OCI-LY1 (cell line): ENCODE results near the gene NPHP1.

Source experiments
- H2AFZ ChIP-seq: fragments of 200-600 bp; sonication (generic), shearing (Covaris generic); 2 replicates; pipeline ENCODE4 v1.6.0; 2014; ENCODE audit warnings: antibody characterized with exemption, mild to moderate bottlenecking, low read length
- H3F3A ChIP-seq: fragments of 200-600 bp; sonication (generic), shearing (Covaris generic); 2 replicates; pipeline ENCODE4 v1.6.0; 2014; ENCODE audit warnings: mild to moderate bottlenecking, antibody characterized with exemption, low read length, moderate library complexity; ENCODE audit not compliant: insufficient read depth
- H3K27ac ChIP-seq: fragments of 200-600 bp; sonication (generic); 2 replicates; pipeline ENCODE4 v1.5.1; 2014; ENCODE audit warnings: low read length, mixed run types, mild to moderate bottlenecking, low read depth; ENCODE audit not compliant: poor library complexity, severe bottlenecking
- H3K27me3 ChIP-seq: fragments of 200-600 bp; sonication (generic); 2 replicates; pipeline ENCODE4 v1.6.0; 2014; ENCODE audit warnings: antibody characterized with exemption, mild to moderate bottlenecking, low read length, moderate library complexity; ENCODE audit not compliant: insufficient read depth
- H3K36me3 ChIP-seq: fragments of 200-600 bp; sonication (generic); 2 replicates; pipeline ENCODE4 v1.6.1; 2014; ENCODE audit warnings: mild to moderate bottlenecking, antibody characterized with exemption, low read length, moderate library complexity, mixed read lengths; ENCODE audit not compliant: insufficient read depth
- H3K4me1 ChIP-seq: fragments of 200-600 bp; sonication (generic); 2 replicates; pipeline ENCODE4 v1.5.1; 2014; ENCODE audit warnings: mild to moderate bottlenecking, low read length, moderate library complexity; ENCODE audit not compliant: insufficient read depth, severe bottlenecking
- H3K4me2 ChIP-seq: fragments of 200-600 bp; sonication (generic), shearing (Covaris generic); 2 replicates; pipeline ENCODE4 v1.6.1; 2014; ENCODE audit warnings: low read length
- H3K4me3 ChIP-seq: fragments of 200-600 bp; sonication (generic); 2 replicates; pipeline ENCODE4 v1.5.1; 2014; ENCODE audit warnings: low read length, low read depth, mild to moderate bottlenecking, mixed read lengths; ENCODE audit not compliant: poor library complexity, severe bottlenecking
- H3K79me2 ChIP-seq: fragments of 200-600 bp; shearing (Covaris generic); 2 replicates; pipeline ENCODE4 v1.6.1; 2016; ENCODE audit warnings: mixed run types, low read length, mixed read lengths; ENCODE audit not compliant: insufficient read depth
- H3K9ac ChIP-seq: fragments of 200-600 bp; sonication (generic), shearing (Covaris generic); 2 replicates; pipeline ENCODE4 v1.6.1; 2014; ENCODE audit warnings: mild to moderate bottlenecking, low read length, mixed read lengths
- H3K9me2 ChIP-seq: fragments of 200-600 bp; sonication (generic), shearing (Covaris generic); 2 replicates; pipeline ENCODE4 v1.6.1; 2014; ENCODE audit warnings: low read depth, mild to moderate bottlenecking, low read length, mixed read lengths
- H3K9me3 ChIP-seq: fragments of 200-600 bp; shearing (Covaris generic); 2 replicates; pipeline ENCODE4 v1.6.1; 2014; ENCODE audit warnings: low read length, mixed read lengths
- H4K20me1 ChIP-seq: fragments of 200-600 bp; sonication (generic), shearing (Covaris generic); 2 replicates; pipeline ENCODE4 v1.6.0; 2016; ENCODE audit warnings: mild to moderate bottlenecking, low read length; ENCODE audit not compliant: insufficient read depth
- CTCF ChIP-seq: fragments of 200-600 bp; sonication (generic), shearing (Covaris generic); IDR thresholded peaks from 2 replicates; pipeline ENCODE4 v1.5.1; 2017; ENCODE audit warnings: mild to moderate bottlenecking, antibody characterized with exemption, low read length, moderate library complexity, mixed read lengths
- EZH2 ChIP-seq: fragments of 200-600 bp; sonication (generic), shearing (Covaris generic); IDR thresholded peaks from 2 replicates; pipeline ENCODE4 v1.8.0; 2017; ENCODE audit warnings: borderline replicate concordance, mixed run types, mild to moderate bottlenecking, antibody characterized with exemption, low read length, moderate library complexity, mixed read lengths

NPHP1 gene

GRCh38 chr2:110124939-110125691 lies 79.7 kb downstream of the NPHP1 start:
- no peak overlapping the region for H3K27ac ChIP-seq
- H3K4me2 ChIP-seq = no peak overlapping the region
- no peaks in the 10 kb centered on the region for H3K36me3 ChIP-seq
- H3K27me3 ChIP-seq = no peaks in the 10 kb centered on the region
- no peak overlapping the region for H3K9ac ChIP-seq
- no peaks in the 10 kb centered on the region for H4K20me1 ChIP-seq
- H3K9me2 ChIP-seq = no peaks in the 10 kb centered on the region
- H3K4me3 ChIP-seq = no peak overlapping the region
- no peaks in the 10 kb centered on the region for H3K9me3 ChIP-seq
- H3F3A ChIP-seq = no peaks in the 10 kb centered on the region
- H2AFZ ChIP-seq = no peak overlapping the region
- H3K79me2 ChIP-seq = no peaks in the 10 kb centered on the region
- no peaks in the 10 kb centered on the region for H3K4me1 ChIP-seq
- TF ChIP-seq CTCF (no peak), EZH2 (no peak)

- H3K9ac ChIP-seq = no peak overlapping the region
- no peak overlapping the region for H2AFZ ChIP-seq
- H3K4me3 ChIP-seq = no peak overlapping the region
- H3K79me2 ChIP-seq = no peaks in the 10 kb centered on the region
- no peaks in the 10 kb centered on the region for H3K27me3 ChIP-seq
- H4K20me1 ChIP-seq = no peaks in the 10 kb centered on the region
- TF ChIP-seq EZH2 (no peak), CTCF (no peak)
- H3K4me1 ChIP-seq = no peaks in the 10 kb centered on the region
- H3K27ac ChIP-seq = no peak overlapping the region
- H3F3A ChIP-seq = no peaks in the 10 kb centered on the region
- H3K9me3 ChIP-seq = no peaks in the 10 kb centered on the region
- H3K4me2 ChIP-seq = no peak overlapping the region
- H3K9me2 ChIP-seq = no peaks in the 10 kb centered on the region
- no peaks in the 10 kb centered on the region for H3K36me3 ChIP-seq
Observed at GRCh38 chr2:110124038-110124825, 80.6 kb downstream of the NPHP1 start.

DNA sequence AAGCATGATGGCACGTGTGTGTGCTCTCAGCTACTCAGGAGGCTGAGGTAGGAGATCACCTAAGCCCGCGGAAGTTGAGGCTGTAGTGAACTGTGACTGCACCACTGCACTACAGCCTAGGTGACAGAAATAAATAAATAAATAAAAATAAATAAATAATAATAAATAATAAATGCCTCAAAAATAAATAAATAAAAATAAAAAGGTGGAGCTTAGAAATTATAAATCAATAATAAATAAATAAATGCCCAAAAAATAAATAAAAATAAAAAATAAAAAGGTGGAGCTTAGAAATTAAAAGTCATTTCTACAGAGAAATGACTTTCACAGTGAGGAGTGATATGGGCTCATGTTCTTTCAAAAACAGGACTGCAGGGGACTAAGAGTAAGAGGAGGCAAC lies 83.2 kb downstream of the NPHP1 start:
- Histone ChIP-seq H3K36me3 (no peaks in the 10 kb centered on the region), H3K4me2 (no peak overlapping the region), H3K79me2 (no peaks in the 10 kb centered on the region), H3K4me3 (no peak overlapping the region), H3K4me1 (no peaks in the 10 kb centered on the region), H3F3A (no peaks in the 10 kb centered on the region), H3K27me3 (no peaks in the 10 kb centered on the region), H2AFZ (no peak overlapping the region), H3K9ac (no peak overlapping the region), H3K9me2 (no peaks in the 10 kb centered on the region), H3K9me3 (no peaks in the 10 kb centered on the region), H3K27ac (no peak overlapping the region), H4K20me1 (no peaks in the 10 kb centered on the region)
- no peak for TF ChIP-seq CTCF
- TF ChIP-seq EZH2 = no peak
